ENCODE results near the gene ELAVL1.

DNA sequence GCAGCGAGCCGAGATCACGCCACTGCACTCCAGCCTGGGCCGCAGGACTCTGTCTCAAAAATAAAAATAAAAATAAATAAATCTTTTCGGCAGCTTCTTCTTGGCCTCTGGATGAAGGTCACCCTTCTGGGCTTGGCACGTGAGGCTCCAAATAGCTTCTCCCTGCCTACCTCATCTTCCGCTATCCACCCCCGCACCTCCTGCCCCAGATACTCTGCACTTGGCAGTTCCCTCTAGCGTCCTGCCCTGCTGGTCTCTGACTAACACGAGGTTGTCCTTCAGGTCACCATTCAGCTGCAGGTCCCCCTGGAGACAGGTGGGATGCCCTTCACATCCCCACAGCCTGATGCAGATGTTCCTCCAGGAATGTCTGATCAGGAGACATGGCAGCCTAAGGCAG, 38.6 kb upstream of the ELAVL1 start:
- no peak for TF ChIP-seq POLR2A (IDR thresholded peaks at IDR 0.05; ENCODE audit: low read depth, low read length)
- TF ChIP-seq POLR2AphosphoS5 (IDR thresholded peaks at IDR 0.05; ENCODE audit: low read depth, low read length) = no peak
- TF ChIP-seq TAF1 (IDR thresholded peaks at IDR 0.05; ENCODE audit: low read depth, low read length) = no peak
- no peak for TF ChIP-seq POU2F2 (IDR thresholded peaks at IDR 0.05; ENCODE audit: low read depth, low read length)
- no peak for TF ChIP-seq PAX5 (IDR thresholded peaks at IDR 0.05; ENCODE audit: insufficient read depth, low read length, severe bottlenecking)
- no peak for TF ChIP-seq SPI1 (IDR thresholded peaks at IDR 0.05; ENCODE audit: low read depth, low read length)

Measured in GM12891 (cell line).